Brain microvascular endothelial cell (primary cell): ENCODE data around the gene MAML1.

Experiments
- DNase-seq: peaks from one replicate; pipeline ENCODE4 v3.0.0-alpha.2; 2020
- H3K27ac ChIP-seq: fragments of 250-450 bp; sonication (Bioruptor Pico); 2 replicates; pipeline ENCODE4 v1.5.1; 2020; ENCODE audit warnings: mild to moderate bottlenecking, moderate library complexity
- H3K27me3 ChIP-seq: fragments of 250-450 bp; sonication (Bioruptor Pico); replicated peaks from 2 replicates; pipeline ENCODE4 v1.5.1; 2020; ENCODE audit warnings: mild to moderate bottlenecking
- H3K36me3 ChIP-seq: fragments of 250-450 bp; sonication (Bioruptor Pico); replicated peaks from 2 replicates; pipeline ENCODE4 v1.5.1; 2020; ENCODE audit warnings: mild to moderate bottlenecking
- H3K4me3 ChIP-seq: 2 replicates; pipeline ENCODE4 v1.5.1; 2011; ENCODE audit warnings: low read depth, mild to moderate bottlenecking, control low read depth, low read length, moderate library complexity
- CTCF ChIP-seq: IDR thresholded peaks from 2 replicates; pipeline ENCODE4 v1.5.1; 2011; ENCODE audit warnings: low read depth, mild to moderate bottlenecking, moderate library complexity, low read length, control low read depth, inconsistent platforms; ENCODE audit errors: missing control alignments
- in situ Hi-C: cut with HindIII; loops from 2 replicates; pipeline ENCODE4 v1.10.0; 2017; ENCODE audit warnings: low sequenced_read_pairs, low pct_ligation_motif_present

The MAML1 gene

GRCh38 chr5:179755022-179755421 lies 22.4 kb downstream of the MAML1 start:
- DNase-seq, result no peak
- H3K36me3 ChIP-seq, result no peaks in the 10 kb centered on the region
- no peak for TF ChIP-seq CTCF
- no peaks in the 10 kb centered on the region for H3K27me3 ChIP-seq
- H3K4me3 ChIP-seq, result no peak overlapping the region
- no peak overlapping the region for H3K27ac ChIP-seq
- in situ Hi-C loops, result no loop called here

DNA sequence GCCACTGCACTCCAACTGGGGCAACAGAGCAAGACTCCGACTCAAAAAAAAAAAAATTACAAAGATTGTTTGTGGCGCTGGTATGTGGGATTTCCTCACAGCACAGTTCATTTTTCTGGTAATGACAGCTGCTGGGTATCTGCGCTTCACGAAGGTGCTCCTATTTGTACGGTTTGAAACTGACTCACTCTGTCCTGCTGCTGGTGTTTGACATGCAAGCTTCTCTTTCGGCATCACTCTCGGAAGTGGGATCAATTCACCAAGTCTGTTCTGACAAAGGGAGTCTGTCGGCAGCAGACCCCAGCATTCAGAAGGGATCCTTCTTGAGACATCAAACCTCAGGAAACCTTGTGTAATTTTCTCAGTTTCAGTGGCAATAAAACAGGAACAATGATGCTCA lies 26.3 kb downstream of the MAML1 start:
- in situ Hi-C loops, result no loop called here
- Histone ChIP-seq H3K4me3 (no peak overlapping the region), H3K36me3 (no peaks in the 10 kb centered on the region), H3K27me3 (no peaks in the 10 kb centered on the region), H3K27ac (no peak overlapping the region)
- TF ChIP-seq CTCF, result no peak
- DNase-seq, result no peak

DNA sequence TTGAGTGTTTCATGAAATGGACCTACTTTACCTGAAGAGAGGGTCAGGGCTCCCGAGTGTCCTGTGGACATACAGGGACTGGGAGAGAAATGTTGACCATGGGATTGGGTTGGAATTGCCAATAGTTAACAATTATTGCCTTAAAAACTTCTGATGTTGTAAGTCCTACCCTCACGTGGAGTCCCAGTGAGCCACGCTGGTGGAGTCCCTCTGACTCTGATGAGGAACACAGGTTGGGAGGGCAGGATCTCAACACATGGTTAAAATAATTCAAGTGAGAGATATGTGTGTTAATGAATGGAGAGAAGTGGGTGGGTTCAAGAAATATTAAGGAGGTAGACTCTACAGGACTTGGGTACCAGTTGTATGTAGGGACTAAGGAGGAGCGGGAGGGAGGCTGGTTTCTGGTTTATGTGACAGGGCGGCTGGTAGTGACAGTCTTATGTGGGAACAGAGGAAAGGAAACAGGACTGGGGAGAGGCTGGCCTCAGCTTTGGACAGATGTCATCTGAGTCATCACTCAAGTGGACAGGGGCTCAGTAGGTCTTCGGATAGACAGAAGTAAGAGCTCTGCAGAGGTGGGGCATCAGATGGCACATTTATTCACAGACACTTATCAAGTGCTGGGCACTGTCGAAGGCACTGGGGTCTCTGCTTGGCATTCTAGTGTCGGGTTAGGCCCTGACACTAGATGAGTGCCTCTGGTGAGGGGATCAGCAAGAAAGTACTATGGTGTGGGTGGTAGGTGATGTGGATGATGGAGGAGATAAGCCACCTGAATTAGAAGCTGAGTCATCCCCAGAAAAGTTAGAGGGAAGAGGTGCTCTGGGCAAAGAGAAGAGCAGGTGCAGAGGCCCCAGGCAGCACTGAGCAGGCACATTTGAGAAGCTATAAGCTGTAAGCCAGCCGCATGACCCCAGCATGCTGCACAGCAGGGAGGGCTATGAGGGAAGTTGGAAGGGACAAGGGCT lies 27.2 kb downstream of the MAML1 start:
- no peak for DNase-seq
- Histone ChIP-seq H3K27ac (no peak overlapping the region), H3K36me3 (no peaks in the 10 kb centered on the region), H3K27me3 (no peaks in the 10 kb centered on the region), H3K4me3 (no peak overlapping the region)
- in situ Hi-C loops, result no loop called here
- TF ChIP-seq CTCF, result no peak

GRCh38 chr5:179762079-179762780 lies 29.6 kb downstream of the MAML1 start:
- peaks cover 6% of the 10 kb centered on the region for H3K36me3 ChIP-seq
- no peak overlapping the region for H3K4me3 ChIP-seq
- no peak for TF ChIP-seq CTCF
- no peaks in the 10 kb centered on the region for H3K27me3 ChIP-seq
- DNase-seq, result peak; percentile 31
- in situ Hi-C loops, result no loop called here
- peak overlapping the region; percentile 51 for H3K27ac ChIP-seq

DNA sequence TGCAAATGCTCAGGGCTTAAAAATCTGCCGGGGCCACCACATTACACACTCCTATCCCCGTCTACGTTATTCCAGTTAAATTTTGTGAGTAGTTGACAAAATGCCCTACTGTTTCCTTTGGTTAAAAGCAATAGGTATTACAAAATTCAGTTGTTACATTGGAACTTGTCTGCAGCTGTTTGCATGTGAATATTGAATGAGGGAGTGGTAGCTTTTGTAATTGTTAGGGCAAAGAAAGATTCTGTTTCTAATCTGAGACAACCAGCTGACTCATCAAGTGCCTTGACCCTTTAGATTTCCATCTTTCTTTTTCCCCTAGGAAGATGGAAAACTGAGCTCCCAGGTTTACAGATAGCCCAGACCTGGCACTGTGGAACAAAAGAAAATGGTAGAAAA lies 30.2 kb downstream of the MAML1 start:
- Histone ChIP-seq H3K36me3 (peaks cover 6% of the 10 kb centered on the region), H3K4me3 (no peak overlapping the region), H3K27me3 (no peaks in the 10 kb centered on the region), H3K27ac (peak overlapping the region; percentile 51)
- peak; percentile 21 for DNase-seq
- no peak for TF ChIP-seq CTCF
- in situ Hi-C loops, result no loop called here
